IMR-90 (cell line): ENCODE data around the gene NTM. TPM values are rescaled to one million over a fixed set of nuclear protein-coding genes. Genes with fewer than 3 reads are reported as not detected.

Experiments
- ATAC-seq: fragments of 200-7000 bp; cut with Tn5 transposase; 2 replicates; pipeline ENCODE4 v1.9.1; 2020; ENCODE audit warnings: low read depth, mild to moderate bottlenecking, moderate library complexity
- BruUV-seq: library from RNA; stranded (reverse); fragments of 400-500 nt; replicated peaks from 2 replicates; lab custom pipeline; 2021; lab: Mats Ljungman, UMichigan
- CTCF ChIA-PET: fragments of 300-600 bp; formaldehyde crosslinking; extraction: SDS; loops from one replicate; lab custom pipeline; 2021; ENCODE audit warnings: antibody characterized with exemption; lab: Yijun Ruan, JAX
- POLR2A ChIA-PET: fragments of 300-600 bp; sonication (Branson Sonifier 250); formaldehyde crosslinking; loops from one replicate; lab custom pipeline; 2022; ENCODE audit warnings: antibody characterized with exemption; ENCODE audit not compliant: unreplicated experiment; lab: Charles Lee
- DNase-seq: peaks from one replicate; pipeline ENCODE4 v3.0.0; 2013
- H2AFZ ChIP-seq: replicated peaks from 2 replicates; pipeline ENCODE3; 2013; ENCODE audit warnings: low read length, mild to moderate bottlenecking; ENCODE audit not compliant: poor library complexity
- H2AK5ac ChIP-seq: 2 replicates; pipeline ENCODE4 v1.6.1; 2013; ENCODE audit warnings: low read depth, low read length, inconsistent platforms
- H2AK9ac ChIP-seq: replicated peaks from 2 replicates; pipeline ENCODE3; 2013; ENCODE audit warnings: mild to moderate bottlenecking, low read depth, low read length, moderate library complexity; ENCODE audit not compliant: poor library complexity
- H2BK120ac ChIP-seq: 2 replicates; pipeline ENCODE4 v1.6.1; 2013; ENCODE audit warnings: low read depth, low read length, inconsistent platforms
- H2BK15ac ChIP-seq: 3 replicates; pipeline ENCODE4 v1.6.1; 2013; ENCODE audit warnings: low read depth, low read length, inconsistent platforms
- H2BK20ac ChIP-seq: 2 replicates; pipeline ENCODE4 v1.6.1; 2013; ENCODE audit warnings: low read depth, mild to moderate bottlenecking, inconsistent platforms, low read length, moderate library complexity
- H2BK5ac ChIP-seq: 2 replicates; pipeline ENCODE4 v1.6.1; 2013; ENCODE audit warnings: mild to moderate bottlenecking, low read depth, low read length, inconsistent platforms; ENCODE audit not compliant: poor library complexity, severe bottlenecking
- H3K14ac ChIP-seq: replicated peaks from 2 replicates; pipeline ENCODE4 v1.6.1; 2013; ENCODE audit warnings: low read depth, low read length, inconsistent platforms
- H3K18ac ChIP-seq: 2 replicates; pipeline ENCODE4 v1.6.1; 2013; ENCODE audit warnings: low read depth, low read length, control low read depth
- H3K23ac ChIP-seq: 2 replicates; pipeline ENCODE4 v1.6.1; 2013; ENCODE audit warnings: low read depth, low read length, inconsistent platforms
- H3K27ac ChIP-seq: 2 replicates; pipeline ENCODE4 v1.5.1; 2013; ENCODE audit warnings: mild to moderate bottlenecking, control low read depth, low read length; ENCODE audit not compliant: insufficient read depth
- H3K27me3 ChIP-seq: 2 replicates; pipeline ENCODE4 v1.6.1; 2013; ENCODE audit warnings: low read length; ENCODE audit not compliant: control insufficient read depth, insufficient read depth
- H3K36me3 ChIP-seq: 2 replicates; pipeline ENCODE4 v1.6.1; 2013; ENCODE audit warnings: low read length, mixed read lengths; ENCODE audit not compliant: control insufficient read depth, insufficient read depth
- H3K4ac ChIP-seq: 2 replicates; pipeline ENCODE4 v1.6.1; 2013; ENCODE audit warnings: low read depth, low read length, inconsistent platforms
- H3K4me1 ChIP-seq: 2 replicates; pipeline ENCODE4 v1.6.1; 2013; ENCODE audit warnings: low read length, mixed read lengths; ENCODE audit not compliant: control insufficient read depth, insufficient read depth
- H3K4me2 ChIP-seq: 2 replicates; pipeline ENCODE4 v1.6.1; 2013; ENCODE audit warnings: low read depth, mild to moderate bottlenecking, control low read depth, low read length, moderate library complexity
- H3K4me3 ChIP-seq: 2 replicates; pipeline ENCODE4 v1.5.1; 2013; ENCODE audit warnings: low read depth, mild to moderate bottlenecking, control low read depth, low read length, moderate library complexity; ENCODE audit not compliant: insufficient read depth
- H3K56ac ChIP-seq: 2 replicates; pipeline ENCODE4 v1.6.1; 2013; ENCODE audit warnings: low read length, inconsistent platforms; ENCODE audit not compliant: insufficient read depth; ENCODE audit errors: extremely low read depth
- H3K79me1 ChIP-seq, 2 experiments: 2 replicates each; pipeline ENCODE4 v1.6.1; 2013; ENCODE audit warnings: low read length in 2 of 2, inconsistent platforms in 1 of 2, low read depth in 1 of 2
- H3K9ac ChIP-seq: 2 replicates; pipeline ENCODE4 v1.6.1; 2013; ENCODE audit warnings: low read depth, low read length, control low read depth
- H3K9me1 ChIP-seq: 2 replicates; pipeline ENCODE4 v1.6.1; 2013; ENCODE audit warnings: low read length, inconsistent platforms; ENCODE audit not compliant: insufficient read depth
- H3K9me3 ChIP-seq: 2 replicates; pipeline ENCODE4 v1.6.1; 2013; ENCODE audit warnings: low read length; ENCODE audit not compliant: control insufficient read depth, insufficient read depth
- H4K20me1 ChIP-seq: 2 replicates; pipeline ENCODE4 v1.6.1; 2013; ENCODE audit warnings: low read length, inconsistent platforms; ENCODE audit not compliant: insufficient read depth
- H4K5ac ChIP-seq: 2 replicates; pipeline ENCODE4 v1.6.1; 2013; ENCODE audit warnings: mild to moderate bottlenecking, low read depth, low read length, control low read depth
- H4K8ac ChIP-seq, 2 experiments: 2 replicates each; pipeline ENCODE4 v1.6.1; 2013; ENCODE audit warnings: low read depth in 2 of 2, low read length in 2 of 2, control low read depth in 1 of 2, inconsistent platforms in 1 of 2
- H4K91ac ChIP-seq: 2 replicates; pipeline ENCODE4 v1.6.1; 2013; ENCODE audit warnings: low read depth, low read length, inconsistent platforms; ENCODE audit not compliant: insufficient read depth
- BHLHE40 ChIP-seq: fragments of 150-350 bp; IDR thresholded peaks from 2 replicates; pipeline ENCODE4 v1.6.1; 2016; ENCODE audit warnings: mild to moderate bottlenecking, low read depth, low read length
- CEBPB ChIP-seq: IDR thresholded peaks from 2 replicates; pipeline ENCODE4 v1.6.1; 2012; ENCODE audit warnings: low read depth, low read length, improper control_type of control experiment
- CHD1 ChIP-seq: IDR thresholded peaks from 2 replicates; pipeline ENCODE4 v1.6.1; 2012; ENCODE audit warnings: low read depth, low read length, improper control_type of control experiment
- CTCF ChIP-seq: conservative IDR thresholded peaks from 2 replicates; pipeline ENCODE4 v1.5.1; 2012; ENCODE audit warnings: mild to moderate bottlenecking, low read depth, low read length, improper control_type of control experiment
- ELK1 ChIP-seq: fragments of 150-350 bp; IDR thresholded peaks from 2 replicates; pipeline ENCODE4 v1.6.1; 2016; ENCODE audit warnings: low read depth, mild to moderate bottlenecking, low read length, moderate library complexity, borderline replicate concordance
- FOS ChIP-seq: fragments of 150-350 bp; IDR thresholded peaks from 2 replicates; pipeline ENCODE4 v1.6.1; 2016; ENCODE audit warnings: low read depth, low read length
- MAZ ChIP-seq: IDR thresholded peaks from 2 replicates; pipeline ENCODE4 v1.6.1; 2012; ENCODE audit warnings: low read depth, mild to moderate bottlenecking, low read length, improper control_type of control experiment, moderate library complexity, borderline replicate concordance
- NFE2L2 ChIP-seq: fragments of 150-350 bp; IDR thresholded peaks from 2 replicates; pipeline ENCODE4 v1.6.1; 2016; ENCODE audit warnings: low read depth, mild to moderate bottlenecking, low read length
- POLR2A ChIP-seq: IDR thresholded peaks from 2 replicates; pipeline ENCODE4 v1.6.1; 2012; ENCODE audit warnings: mild to moderate bottlenecking, low read depth, low read length
- RCOR1 ChIP-seq: IDR thresholded peaks from 2 replicates; pipeline ENCODE4 v1.6.1; 2012; ENCODE audit warnings: mild to moderate bottlenecking, low read length, improper control_type of control experiment; ENCODE audit not compliant: insufficient replicate concordance
- RFX5 ChIP-seq: IDR thresholded peaks from 2 replicates; pipeline ENCODE4 v1.8.0; 2012; ENCODE audit warnings: low read depth, mild to moderate bottlenecking, low read length, moderate library complexity
- SMC3 ChIP-seq: fragments of 150-350 bp; IDR thresholded peaks from 2 replicates; pipeline ENCODE4 v1.6.1; 2016; ENCODE audit warnings: low read depth, mild to moderate bottlenecking, antibody characterized with exemption, low read length, moderate library complexity
- USF2 ChIP-seq: fragments of 150-350 bp; IDR thresholded peaks from 2 replicates; pipeline ENCODE4 v1.6.1; 2017; ENCODE audit warnings: mild to moderate bottlenecking, antibody characterized with exemption, low read length, low read depth
- WGBS, 2 experiments: methylation state at CpG; one replicate each; pipeline versions ENCODE4 v1.1.5 to v1.1.7; 2013; ENCODE audit warnings: missing lambda C conversion rate in 2 of 2; ENCODE audit not compliant: insufficient read length in 1 of 2; ENCODE audit errors: extremely low coverage in 2 of 2; 5-methylcytosine and 5-hydroxymethylcytosine counted together
- dilution Hi-C: fragments of 300-500 bp; cut with HindIII; formaldehyde crosslinking; loops from one replicate; pipeline ENCODE4 v1.14.3; 2018; ENCODE audit warnings: low sequenced_read_pairs; ENCODE audit not compliant: unreplicated experiment
- in situ Hi-C: fragments of 300-500 bp; cut with MboI; formaldehyde crosslinking; loops from 3 replicates; pipeline ENCODE4 v1.14.3; 2019; ENCODE audit warnings: low sequenced_read_pairs, inconsistent platforms, mixed read lengths
- intact Hi-C: fragments of 100-400 bp; cut with micrococcal nuclease; formaldehyde crosslinking; loops from 2 replicates; pipeline ENCODE4 v1.10.0; 2022
- polyA plus RNA-seq, 3 experiments: library from polyadenylated mRNA; depleted of rRNA; stranded (reverse); fragments of >200 nt; gene quantifications; 2 replicates each; pipeline ENCODE4 v1.2.3, GENCODE V29; 2012; ENCODE audit warnings: low replicate concordance in 1 of 3
- total RNA-seq: library from RNA; depleted of rRNA; stranded (reverse); fragments of >200 nt; gene quantifications from 2 replicates; pipeline ENCODE4 v1.2.3, GENCODE V29; 2012

NTM gene
- total and polyA plus RNA-seq, 2 of the 4 experiments (the other 2 are of a cell fraction): 19.5 to 25.5 TPM

DNA sequence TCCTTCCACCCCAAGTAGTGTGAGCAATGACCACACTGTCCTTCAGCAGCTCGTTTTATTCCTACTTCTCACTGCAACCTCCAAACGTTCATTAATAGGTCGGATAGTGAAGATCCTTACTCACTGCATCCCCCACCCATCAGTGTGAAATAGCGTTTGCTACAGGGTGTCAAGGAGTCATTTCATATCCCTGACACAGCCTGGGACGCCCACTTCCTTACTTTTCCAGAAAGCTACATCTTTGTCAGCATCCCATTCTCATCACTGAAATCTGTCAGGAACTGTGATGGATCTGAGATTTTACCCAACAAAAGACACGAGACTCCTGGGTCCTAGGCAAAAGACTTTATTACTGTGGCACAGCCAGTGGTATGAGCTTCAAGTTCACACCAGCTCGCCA, 592.4 kb downstream of the NTM start:
- TF ChIP-seq POLR2A: no peak
- TF ChIP-seq CTCF: no peak
- TF ChIP-seq RCOR1: no peak
- TF ChIP-seq MAZ: no peak
- TF ChIP-seq USF2: no peak
- TF ChIP-seq NFE2L2: no peak
- no peak for TF ChIP-seq CHD1
- no peak for TF ChIP-seq RFX5
- no peak for TF ChIP-seq SMC3
- TF ChIP-seq FOS: no peak
- TF ChIP-seq ELK1: no peak
- no peak for TF ChIP-seq BHLHE40
- no peak for TF ChIP-seq CEBPB
- Histone ChIP-seq H2AK5ac (no peak overlapping the region), H3K18ac (no peak overlapping the region), H4K8ac (no peak overlapping the region), H3K4me1 (no peaks in the 10 kb centered on the region), H2BK15ac (no peak overlapping the region), H3K9me1 (no peaks in the 10 kb centered on the region), H3K23ac (no peak overlapping the region), H3K56ac (no peak overlapping the region), H3K4me3 (no peak overlapping the region), H3K9me3 (no peaks in the 10 kb centered on the region), H3K27ac (no peak overlapping the region), H3K9ac (no peak overlapping the region), H3K27me3 (no peaks in the 10 kb centered on the region), H4K20me1 (no peaks in the 10 kb centered on the region), H2BK20ac (no peak overlapping the region), H4K5ac (no peak overlapping the region), H3K79me1 (0 out of 4 replicates have a peak, but pooled peaks cover 0 to 5% of the 10 kb centered on the region in 2 experiments), H3K14ac (no peak overlapping the region), H4K91ac (no peak overlapping the region), H3K4ac (no peak overlapping the region), H2BK120ac (no peak overlapping the region), H2AK9ac (no peak overlapping the region), H2AFZ (no peak overlapping the region), H3K36me3 (no peaks in the 10 kb centered on the region; the same call in 1 of the 2 replicates), H3K4me2 (no peak overlapping the region), H2BK5ac (no peak overlapping the region)
- 89% methylated on average over 1 of the region's 7 CpGs; no CpG with 5 or more reads in 1 of the 2 experiments for WGBS, 2 experiments
- DNase-seq (no peak), ATAC-seq (no peak)
- dilution Hi-C loops: no loop called here
- ChIA-PET CTCF (no interaction called here), POLR2A (no interaction called here)
- intact Hi-C loops: no loop called here
- in situ Hi-C loops: no loop called here
- BruUV-seq: no TSS peak
